Endothelial cell (in vitro differentiated cells): ENCODE data around the gene TNS3. TPM values are rescaled to one million over a fixed set of nuclear protein-coding genes. Genes with fewer than 3 reads are reported as not detected.

Experiments
- DNase-seq: peaks from one replicate; pipeline ENCODE4 v3.0.0; 2021; ENCODE audit warnings: low spot score
- H3K27ac Mint-ChIP-seq: one replicate; pipeline ENCODE4 v1.8.0; 2021; ENCODE audit warnings: mixed read lengths, inconsistent platforms; ENCODE audit not compliant: unreplicated experiment
- H3K27me3 Mint-ChIP-seq: one replicate; pipeline ENCODE4 v1.8.0; 2021; ENCODE audit warnings: mild to moderate bottlenecking, moderate library complexity, mixed read lengths, inconsistent platforms; ENCODE audit not compliant: unreplicated experiment
- H3K36me3 Mint-ChIP-seq: one replicate; pipeline ENCODE4 v1.8.0; 2021; ENCODE audit warnings: mild to moderate bottlenecking, low read depth, mixed read lengths, inconsistent platforms; ENCODE audit not compliant: unreplicated experiment
- H3K4me1 Mint-ChIP-seq: one replicate; pipeline ENCODE4 v1.8.0; 2021; ENCODE audit warnings: mild to moderate bottlenecking, mixed read lengths, inconsistent platforms; ENCODE audit not compliant: unreplicated experiment
- H3K4me3 Mint-ChIP-seq: one replicate; pipeline ENCODE4 v1.8.0; 2021; ENCODE audit warnings: mild to moderate bottlenecking, mixed read lengths, inconsistent platforms; ENCODE audit not compliant: unreplicated experiment
- H3K9me3 Mint-ChIP-seq: one replicate; pipeline ENCODE4 v1.8.0; 2021; ENCODE audit warnings: mixed read lengths, inconsistent platforms; ENCODE audit not compliant: unreplicated experiment
- CTCF ChIP-seq: fragments of 200-600 bp; sonication (generic); IDR thresholded peaks from one replicate; pipeline ENCODE4 v1.5.0; 2021; ENCODE audit warnings: antibody characterized with exemption; ENCODE audit not compliant: unreplicated experiment
- total RNA-seq: library from RNA; stranded (reverse); fragmentation: NEBNext Ultra II Directional; extraction: Animal tissue kit (Norgen Biotek cat#: 25700); gene quantifications from one replicate; pipeline ENCODE4 v1.2.1, GENCODE V29; 2021; ENCODE audit not compliant: unreplicated experiment

Gene TNS3
- total RNA-seq, 1 donor from 2014 or later, result 7.5 TPM

GRCh38 chr7:47550788-47551470 lies 31.0 kb downstream of the TNS3 start:
- H3K9me3 Mint-ChIP-seq, result no peaks in the 10 kb centered on the region
- H3K27me3 Mint-ChIP-seq, result peaks cover 8% of the 10 kb centered on the region
- H3K27ac Mint-ChIP-seq, result no peak overlapping the region
- H3K4me3 Mint-ChIP-seq, result no peak overlapping the region
- H3K36me3 Mint-ChIP-seq, result peaks cover 3% of the 10 kb centered on the region
- H3K4me1 Mint-ChIP-seq, result no peaks in the 10 kb centered on the region
- DNase-seq, result no peak
- no peak for TF ChIP-seq CTCF

GRCh38 chr7:47549916-47550315 lies 32.0 kb downstream of the TNS3 start:
- no peaks in the 10 kb centered on the region for H3K4me1 Mint-ChIP-seq
- H3K36me3 Mint-ChIP-seq, result peaks cover 3% of the 10 kb centered on the region
- H3K4me3 Mint-ChIP-seq, result no peak overlapping the region
- no peaks in the 10 kb centered on the region for H3K9me3 Mint-ChIP-seq
- peaks cover 8% of the 10 kb centered on the region for H3K27me3 Mint-ChIP-seq
- H3K27ac Mint-ChIP-seq, result no peak overlapping the region
- TF ChIP-seq CTCF, result no peak
- DNase-seq, result no peak

GRCh38 chr7:47549397-47549796 lies 32.5 kb downstream of the TNS3 start:
- Mint-ChIP-seq H3K27me3 (peaks cover 8% of the 10 kb centered on the region), H3K27ac (no peak overlapping the region), H3K9me3 (no peaks in the 10 kb centered on the region), H3K36me3 (peaks cover 3% of the 10 kb centered on the region), H3K4me3 (no peak overlapping the region), H3K4me1 (no peaks in the 10 kb centered on the region)
- DNase-seq, result no peak
- TF ChIP-seq CTCF, result no peak

GRCh38 chr7:47548546-47548945 lies 33.4 kb downstream of the TNS3 start:
- H3K4me3 Mint-ChIP-seq, result no peak overlapping the region
- H3K36me3 Mint-ChIP-seq, result peaks cover 3% of the 10 kb centered on the region
- TF ChIP-seq CTCF, result no peak
- H3K9me3 Mint-ChIP-seq, result no peaks in the 10 kb centered on the region
- H3K4me1 Mint-ChIP-seq, result no peaks in the 10 kb centered on the region
- DNase-seq, result no peak
- H3K27me3 Mint-ChIP-seq, result peaks cover 8% of the 10 kb centered on the region
- no peak overlapping the region for H3K27ac Mint-ChIP-seq

GRCh38 chr7:47546733-47547494 lies 35.0 kb downstream of the TNS3 start:
- TF ChIP-seq CTCF, result no peak
- no peak for DNase-seq
- H3K9me3 Mint-ChIP-seq, result no peaks in the 10 kb centered on the region
- no peak overlapping the region for H3K4me3 Mint-ChIP-seq
- H3K4me1 Mint-ChIP-seq, result no peaks in the 10 kb centered on the region
- H3K36me3 Mint-ChIP-seq, result peaks cover 3% of the 10 kb centered on the region
- H3K27ac Mint-ChIP-seq, result no peak overlapping the region
- H3K27me3 Mint-ChIP-seq, result peaks cover 8% of the 10 kb centered on the region
